A549 (cell line): ENCODE results near the gene EPB41L1.

ENCODE experiments used
- CBX8 ChIP-seq: fragments of 200-600 bp; sonication (generic); IDR thresholded peaks from 2 replicates; pipeline ENCODE4 v1.6.1; 2016
- CTCF ChIP-seq: fragments of >200 bp; sonication (Bioruptor Twin); formaldehyde crosslinking; IDR thresholded peaks from 3 replicates; pipeline ENCODE4 v1.5.1; 2016
- EP300 ChIP-seq, 2 experiments: fragments of >200 bp; sonication (Bioruptor Twin); formaldehyde crosslinking; IDR thresholded peaks; 2 replicates in 1 of 2; 3 replicates in 1 of 2; pipeline ENCODE4 v1.6.1; 2016 to 2017
- ESRRA ChIP-seq: fragments of 150-350 bp; IDR thresholded peaks from 2 replicates; pipeline ENCODE4 v1.6.1; 2014; ENCODE audit warnings: mild to moderate bottlenecking, low read length, borderline replicate concordance
- HES2 ChIP-seq: fragments of >200 bp; sonication (Bioruptor Twin); formaldehyde crosslinking; IDR thresholded peaks from 2 replicates; pipeline ENCODE4 v1.6.1; 2016
- KDM1A ChIP-seq: fragments of 200-600 bp; sonication (generic); IDR thresholded peaks from 2 replicates; pipeline ENCODE4 v1.6.1; 2016; ENCODE audit warnings: low read depth, mild to moderate bottlenecking
- MAFK ChIP-seq: fragments of 450-650 bp; IDR thresholded peaks from 2 replicates; pipeline ENCODE4 v1.6.1; 2014; ENCODE audit not compliant: partially characterized antibody
- MAZ ChIP-seq: fragments of 150-350 bp; IDR thresholded peaks from 2 replicates; pipeline ENCODE4 v1.6.1; 2014; ENCODE audit warnings: antibody characterized with exemption, low read depth, low read length, borderline replicate concordance
- POLR2A ChIP-seq: IDR thresholded peaks from 2 replicates; pipeline ENCODE4 v1.6.1; 2012; ENCODE audit warnings: mild to moderate bottlenecking, low read length
- RFX5 ChIP-seq: fragments of 450-650 bp; IDR thresholded peaks from 2 replicates; pipeline ENCODE4 v1.7.1; 2014; ENCODE audit warnings: antibody characterized with exemption, mild to moderate bottlenecking, moderate library complexity
- ZFP36 ChIP-seq: fragments of 450-650 bp; IDR thresholded peaks from 2 replicates; pipeline ENCODE4 v1.6.1; 2014; ENCODE audit warnings: borderline replicate concordance; ENCODE audit not compliant: partially characterized antibody

GRCh38 chr20:36135821-36136220 lies 18.7 kb upstream of the EPB41L1 start:
- TF ChIP-seq POLR2A (no peak), CTCF (no peak), MAZ (no peak), HES2 (no peak), EP300 (IDR thresholded peaks at IDR 0.05) (no peak), RFX5 (no peak), KDM1A (no peak), ESRRA (no peak), MAFK (no peak), ZFP36 (no peak), CBX8 (no peak)
